Liver (tissue), 9 donors: ENCODE data around the gene NPRL2. TPM values are rescaled to one million over a fixed set of nuclear protein-coding genes. Genes with fewer than 3 reads are reported as not detected.
A peak's percentile ranks its signal among the peaks of the same experiment; 100 is the strongest.

Experiments
- DNase-seq: peaks from one replicate; pipeline ENCODE4 v3.0.0-alpha.2; 2017; ENCODE audit warnings: low spot score
- H3K27ac ChIP-seq, 2 donors: one replicate each; pipeline ENCODE4 v1.7.0; 2013; ENCODE audit warnings: inconsistent platforms in 2 of 2, low read length in 2 of 2, control low read depth in 1 of 2, low read depth in 1 of 2, mild to moderate bottlenecking in 1 of 2
- H3K27me3 ChIP-seq, 4 donors: one replicate each; pipeline versions ENCODE4 v1.6.1 to v1.7.0; 2013; ENCODE audit warnings: low read length in 3 of 4, inconsistent platforms in 1 of 4, mild to moderate bottlenecking in 1 of 4, moderate library complexity in 1 of 4; ENCODE audit not compliant: control insufficient read depth in 4 of 4, insufficient read depth in 4 of 4
- H3K36me3 ChIP-seq, 4 donors: one replicate each; pipeline versions ENCODE4 v1.6.1 to v1.7.0; 2013; ENCODE audit warnings: low read length in 3 of 4, mild to moderate bottlenecking in 3 of 4, low read depth in 1 of 4, moderate library complexity in 1 of 4; ENCODE audit not compliant: control insufficient read depth in 4 of 4, insufficient read depth in 3 of 4
- H3K4me1 ChIP-seq, 4 donors: one replicate each; pipeline versions ENCODE4 v1.6.1 to v1.7.0; 2013; ENCODE audit warnings: low read length in 3 of 4, mild to moderate bottlenecking in 3 of 4, moderate library complexity in 1 of 4; ENCODE audit not compliant: control insufficient read depth in 4 of 4, insufficient read depth in 4 of 4
- H3K4me3 ChIP-seq, 3 donors: one replicate each; pipeline versions ENCODE4 v1.6.1 to v1.7.0; 2013; ENCODE audit warnings: low read length in 3 of 3, control low read depth in 1 of 3, low read depth in 1 of 3, mild to moderate bottlenecking in 1 of 3
- H3K9ac ChIP-seq, 2 donors: one replicate each; pipeline ENCODE4 v1.7.0; 2013; ENCODE audit warnings: low read length in 2 of 2, mild to moderate bottlenecking in 2 of 2, moderate library complexity in 2 of 2, control low read depth in 1 of 2, low read depth in 1 of 2
- H3K9me3 ChIP-seq, 4 donors: one replicate each; pipeline versions ENCODE4 v1.6.1 to v1.7.0; 2013; ENCODE audit warnings: low read length in 3 of 4; ENCODE audit not compliant: control insufficient read depth in 4 of 4
- ATF3 ChIP-seq: IDR thresholded peaks from 2 replicates; pipeline ENCODE4 v1.6.1; 2016; ENCODE audit warnings: antibody characterized with exemption
- EGR1 ChIP-seq, 2 donors: IDR thresholded peaks; 2 replicates each; pipeline ENCODE4 v1.6.1; 2016 to 2018; ENCODE audit warnings: antibody characterized with exemption in 2 of 2, low read depth in 2 of 2
- GABPA ChIP-seq, 2 donors: IDR thresholded peaks in 1 of 2; conservative IDR thresholded peaks in 1 of 2; 2 replicates each; pipeline ENCODE4 v1.6.1; 2016; ENCODE audit warnings: antibody characterized with exemption in 2 of 2, mild to moderate bottlenecking in 1 of 2, moderate library complexity in 1 of 2
- HNF4A ChIP-seq, 2 donors: conservative IDR thresholded peaks; 2 replicates each; pipeline ENCODE4 v1.6.1; 2016; ENCODE audit warnings: antibody characterized with exemption in 2 of 2, mild to moderate bottlenecking in 2 of 2
- HNF4G ChIP-seq: IDR thresholded peaks from 2 replicates; pipeline ENCODE4 v1.6.1; 2016; ENCODE audit warnings: antibody characterized with exemption
- JUND ChIP-seq, 2 donors: IDR thresholded peaks; 2 replicates each; pipeline ENCODE4 v1.6.1; 2016; ENCODE audit warnings: antibody characterized with exemption in 2 of 2
- NR2F2 ChIP-seq: IDR thresholded peaks from 2 replicates; pipeline ENCODE4 v1.6.1; 2016; ENCODE audit warnings: antibody characterized with exemption
- RAD21 ChIP-seq, 2 donors: IDR thresholded peaks; 2 replicates each; pipeline ENCODE4 v1.6.1; 2016; ENCODE audit warnings: antibody characterized with exemption in 2 of 2, mild to moderate bottlenecking in 2 of 2
- REST ChIP-seq: IDR thresholded peaks from 2 replicates; pipeline ENCODE4 v1.6.1; 2016; ENCODE audit warnings: antibody characterized with exemption, mild to moderate bottlenecking
- RXRA ChIP-seq, 2 donors: IDR thresholded peaks; 2 replicates each; pipeline ENCODE4 v1.6.1; 2017 to 2018; ENCODE audit warnings: antibody characterized with exemption in 2 of 2, mild to moderate bottlenecking in 1 of 2
- SP1 ChIP-seq: IDR thresholded peaks from 2 replicates; pipeline ENCODE4 v1.6.1; 2018; ENCODE audit warnings: antibody characterized with exemption, mild to moderate bottlenecking
- TAF1 ChIP-seq: conservative IDR thresholded peaks from 2 replicates; pipeline ENCODE4 v1.6.1; 2016; ENCODE audit warnings: antibody characterized with exemption, mild to moderate bottlenecking
- YY1 ChIP-seq: IDR thresholded peaks from 2 replicates; pipeline ENCODE4 v1.6.1; 2016; ENCODE audit warnings: antibody characterized with exemption, mild to moderate bottlenecking
- WGBS: extraction: QIAGEN DNeasy Blood & Tissue Kit; methylation state at CpG from one replicate; pipeline ENCODE4 v1.1.7; 2013; 5-methylcytosine and 5-hydroxymethylcytosine counted together
- polyA plus RNA-seq, 2 donors: library from polyadenylated mRNA; stranded (reverse) in 1 of 2; unstranded in 1 of 2; fragments of 200-250 nt in 1 of 2; fragments of >200 nt in 1 of 2; fragmentation: Nextera tagmentation in 1 of 2; extraction: Ambion mirVana in 1 of 2; gene quantifications; one replicate each; pipeline versions ENCODE4 v1.2.1 to v1.2.3, GENCODE V29; 2013 to 2015
- total RNA-seq, 2 donors: library from RNA; depleted of rRNA; stranded (reverse); fragments of >200 nt; gene quantifications; one replicate each; pipeline ENCODE4 v1.2.3, GENCODE V29; 2014
- TF ChIP-seq, protein P1 (sequence below): IDR thresholded peaks from 2 replicates; pipeline ENCODE4 v1.6.1; 2016; ENCODE audit warnings: antibody characterized with exemption
- TF ChIP-seq, protein P2 (sequence below): IDR thresholded peaks from 2 replicates; pipeline ENCODE4 v1.6.1; 2016; ENCODE audit warnings: antibody characterized with exemption
- TF ChIP-seq, protein P3 (sequence below): fragments of 150-350 bp; IDR thresholded peaks from 2 replicates; pipeline ENCODE4 v1.5.1; 2017; ENCODE audit warnings: improper control_type of control experiment, low read depth, low read length; ENCODE audit not compliant: missing input control
- donor health status: healthy.
- donor health status: healthy.
- donor health status: healthy.
- donor health status: healthy.
- donor health status: healthy.

The NPRL2 gene
- total and polyA plus RNA-seq, 4 donors, result 11.3 to 17.3 (median 14.0) TPM

GRCh38 chr3:50338965-50339364, 11.6 kb downstream of the NPRL2 start (continued):
- no peak for TF ChIP-seq NR2F2
- no peak for TF ChIP-seq RAD21 (IDR thresholded peaks at IDR 0.05)

DNA sequence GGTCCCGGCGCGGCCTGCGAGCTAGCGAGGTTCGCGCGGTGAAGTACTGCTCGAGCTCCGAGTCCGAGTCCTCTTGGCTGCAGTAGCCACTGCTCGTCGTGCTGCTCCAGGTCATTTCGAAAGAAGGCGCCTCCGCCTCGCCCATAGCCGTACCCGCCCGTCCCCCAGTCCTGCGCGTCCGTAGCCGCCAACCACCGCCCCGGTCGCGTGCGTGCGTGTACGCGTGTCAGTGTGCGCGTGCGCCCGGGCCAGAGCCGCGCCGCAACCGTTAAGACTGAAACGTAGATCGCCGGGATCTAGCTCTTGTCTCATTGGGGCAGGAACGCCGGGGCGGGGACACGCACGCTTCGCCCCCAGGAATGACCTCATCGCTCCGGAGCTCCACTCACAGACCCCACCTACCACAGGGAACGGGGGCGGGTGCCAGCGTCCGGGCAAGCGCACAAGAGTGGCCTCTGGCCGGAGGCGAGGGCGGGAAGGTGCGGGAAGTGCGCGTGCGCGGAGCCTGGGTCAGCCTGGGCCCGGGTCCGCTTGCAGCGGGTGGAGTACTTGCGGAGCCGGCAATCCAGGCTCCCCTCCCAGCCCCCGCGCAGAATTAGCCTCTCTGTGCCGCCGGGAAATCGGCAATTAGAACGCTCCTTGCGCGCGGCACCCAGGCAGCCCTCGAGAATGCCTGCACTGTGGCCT, 13.3 kb downstream of the NPRL2 start:
- Histone ChIP-seq H3K9ac (peak overlapping the region; percentile 78 to 99), H3K27me3 (no peaks in the 10 kb centered on the region), H3K27ac (peak overlapping the region; percentile 92 to 99), H3K9me3 (no peaks in the 10 kb centered on the region), H3K36me3 (no peaks in the 10 kb centered on the region), H3K4me3 (peak overlapping the region; percentile 70 to 94 (median 70)), H3K4me1 (peaks cover 8 to 46% (median 20%) of the 10 kb centered on the region in 4 donors)
- under 1% methylated on average over 79 of the region's 79 CpGs for WGBS
- TF ChIP-seq EGR1 (IDR thresholded peaks at IDR 0.05; ENCODE audit: low read depth in 2 of 2) (peak; percentile 93 to 94), SP1 (peak; percentile 75), REST (peak; percentile 63), HNF4A (conservative IDR thresholded peaks at IDR 0.05) (peak; percentile 19 to 29), GABPA (IDR thresholded peaks at IDR 0.05 in 1 of 2, conservative IDR thresholded peaks at IDR 0.05 in 1 of 2) (peak in 1 of 2 donors; percentile 55), HNF4G (no peak), JUND (IDR thresholded peaks at IDR 0.05) (peak; percentile 96 to 98), RXRA (IDR thresholded peaks at IDR 0.05) (peak in 1 of 2 donors; percentile 35), TAF1 (peak; percentile 46), ATF3 (no peak), YY1 (peak; percentile 65)
- TF ChIP-seq, protein P1, sequence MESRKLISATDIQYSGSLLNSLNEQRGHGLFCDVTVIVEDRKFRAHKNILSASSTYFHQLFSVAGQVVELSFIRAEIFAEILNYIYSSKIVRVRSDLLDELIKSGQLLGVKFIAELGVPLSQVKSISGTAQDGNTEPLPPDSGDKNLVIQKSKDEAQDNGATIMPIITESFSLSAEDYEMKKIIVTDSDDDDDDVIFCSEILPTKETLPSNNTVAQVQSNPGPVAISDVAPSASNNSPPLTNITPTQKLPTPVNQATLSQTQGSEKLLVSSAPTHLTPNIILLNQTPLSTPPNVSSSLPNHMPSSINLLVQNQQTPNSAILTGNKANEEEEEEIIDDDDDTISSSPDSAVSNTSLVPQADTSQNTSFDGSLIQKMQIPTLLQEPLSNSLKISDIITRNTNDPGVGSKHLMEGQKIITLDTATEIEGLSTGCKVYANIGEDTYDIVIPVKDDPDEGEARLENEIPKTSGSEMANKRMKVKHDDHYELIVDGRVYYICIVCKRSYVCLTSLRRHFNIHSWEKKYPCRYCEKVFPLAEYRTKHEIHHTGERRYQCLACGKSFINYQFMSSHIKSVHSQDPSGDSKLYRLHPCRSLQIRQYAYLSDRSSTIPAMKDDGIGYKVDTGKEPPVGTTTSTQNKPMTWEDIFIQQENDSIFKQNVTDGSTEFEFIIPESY, result no peak
- TF ChIP-seq, protein P2, sequence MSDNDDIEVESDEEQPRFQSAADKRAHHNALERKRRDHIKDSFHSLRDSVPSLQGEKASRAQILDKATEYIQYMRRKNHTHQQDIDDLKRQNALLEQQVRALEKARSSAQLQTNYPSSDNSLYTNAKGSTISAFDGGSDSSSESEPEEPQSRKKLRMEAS, result peak; percentile 24
- TF ChIP-seq, protein P3, sequence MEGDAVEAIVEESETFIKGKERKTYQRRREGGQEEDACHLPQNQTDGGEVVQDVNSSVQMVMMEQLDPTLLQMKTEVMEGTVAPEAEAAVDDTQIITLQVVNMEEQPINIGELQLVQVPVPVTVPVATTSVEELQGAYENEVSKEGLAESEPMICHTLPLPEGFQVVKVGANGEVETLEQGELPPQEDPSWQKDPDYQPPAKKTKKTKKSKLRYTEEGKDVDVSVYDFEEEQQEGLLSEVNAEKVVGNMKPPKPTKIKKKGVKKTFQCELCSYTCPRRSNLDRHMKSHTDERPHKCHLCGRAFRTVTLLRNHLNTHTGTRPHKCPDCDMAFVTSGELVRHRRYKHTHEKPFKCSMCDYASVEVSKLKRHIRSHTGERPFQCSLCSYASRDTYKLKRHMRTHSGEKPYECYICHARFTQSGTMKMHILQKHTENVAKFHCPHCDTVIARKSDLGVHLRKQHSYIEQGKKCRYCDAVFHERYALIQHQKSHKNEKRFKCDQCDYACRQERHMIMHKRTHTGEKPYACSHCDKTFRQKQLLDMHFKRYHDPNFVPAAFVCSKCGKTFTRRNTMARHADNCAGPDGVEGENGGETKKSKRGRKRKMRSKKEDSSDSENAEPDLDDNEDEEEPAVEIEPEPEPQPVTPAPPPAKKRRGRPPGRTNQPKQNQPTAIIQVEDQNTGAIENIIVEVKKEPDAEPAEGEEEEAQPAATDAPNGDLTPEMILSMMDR, result no peak
- peak; percentile 94 for DNase-seq
